Thyroid gland (tissue), 4 donors: Measurements from ENCODE around the gene TCERG1L.

Experiments
- POLR2A ChIP-seq, 2 donors: fragments of 450-650 bp; IDR thresholded peaks; one replicate each; pipeline ENCODE4 v1.6.1; 2017; ENCODE audit warnings: antibody characterized with exemption in 2 of 2, mild to moderate bottlenecking in 2 of 2, moderate library complexity in 1 of 2
- TF ChIP-seq, protein P1 (sequence below), 6 experiments: fragments of 200-600 bp in 3 of 6; fragments of 450-650 bp in 3 of 6; sonication (generic) in 3 of 6; IDR thresholded peaks; one replicate each; pipeline ENCODE4 v1.5.1; 2016 to 2019; ENCODE audit warnings: antibody characterized with exemption in 6 of 6, mild to moderate bottlenecking in 2 of 6, inconsistent platforms in 1 of 6, moderate library complexity in 1 of 6

DNA sequence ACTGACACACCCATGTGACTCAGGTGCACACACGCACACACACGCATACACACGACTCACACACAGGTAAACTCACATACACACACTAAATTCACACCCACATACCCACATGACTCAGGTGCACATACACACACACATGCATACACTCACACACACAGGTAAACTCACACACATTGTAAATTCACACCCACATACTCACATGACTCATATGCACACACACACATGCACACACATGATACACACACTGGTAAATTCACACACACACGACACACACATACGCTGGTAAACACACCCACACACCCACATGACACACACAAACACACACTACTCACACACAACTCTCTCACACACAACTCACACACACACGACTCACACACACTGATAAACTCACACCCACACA lies 63.6 kb downstream of the TCERG1L start:
- TF ChIP-seq, protein P1, sequence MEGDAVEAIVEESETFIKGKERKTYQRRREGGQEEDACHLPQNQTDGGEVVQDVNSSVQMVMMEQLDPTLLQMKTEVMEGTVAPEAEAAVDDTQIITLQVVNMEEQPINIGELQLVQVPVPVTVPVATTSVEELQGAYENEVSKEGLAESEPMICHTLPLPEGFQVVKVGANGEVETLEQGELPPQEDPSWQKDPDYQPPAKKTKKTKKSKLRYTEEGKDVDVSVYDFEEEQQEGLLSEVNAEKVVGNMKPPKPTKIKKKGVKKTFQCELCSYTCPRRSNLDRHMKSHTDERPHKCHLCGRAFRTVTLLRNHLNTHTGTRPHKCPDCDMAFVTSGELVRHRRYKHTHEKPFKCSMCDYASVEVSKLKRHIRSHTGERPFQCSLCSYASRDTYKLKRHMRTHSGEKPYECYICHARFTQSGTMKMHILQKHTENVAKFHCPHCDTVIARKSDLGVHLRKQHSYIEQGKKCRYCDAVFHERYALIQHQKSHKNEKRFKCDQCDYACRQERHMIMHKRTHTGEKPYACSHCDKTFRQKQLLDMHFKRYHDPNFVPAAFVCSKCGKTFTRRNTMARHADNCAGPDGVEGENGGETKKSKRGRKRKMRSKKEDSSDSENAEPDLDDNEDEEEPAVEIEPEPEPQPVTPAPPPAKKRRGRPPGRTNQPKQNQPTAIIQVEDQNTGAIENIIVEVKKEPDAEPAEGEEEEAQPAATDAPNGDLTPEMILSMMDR (IDR thresholded peaks at IDR 0.05): no peak
- TF ChIP-seq POLR2A (IDR thresholded peaks at IDR 0.05): no peak
